Measurements from ENCODE around the gene CDK14.

GRCh38 chr7:90552521-90552920, 43.6 kb upstream of the CDK14 start:
- TF ChIP-seq EZH2 (IDR thresholded peaks at IDR 0.05) = no peak
- TF ChIP-seq POLR2AphosphoS5 (IDR thresholded peaks at IDR 0.05; ENCODE audit: borderline replicate concordance, low read depth, low read length) = no peak
- TF ChIP-seq FOXP2 (optimal IDR thresholded peaks at IDR 0.05; ENCODE audit: control extremely low read depth, extremely low read length, insufficient read depth) = no peak

Measured in SK-N-MC (cell line).